ENCODE measurements around the gene METTL9.
"Not testable (repeated sequence)": the region's sequence is repeated elsewhere in the genome, so short reads cannot be mapped to it uniquely, and the experiment has no call there.

DNA sequence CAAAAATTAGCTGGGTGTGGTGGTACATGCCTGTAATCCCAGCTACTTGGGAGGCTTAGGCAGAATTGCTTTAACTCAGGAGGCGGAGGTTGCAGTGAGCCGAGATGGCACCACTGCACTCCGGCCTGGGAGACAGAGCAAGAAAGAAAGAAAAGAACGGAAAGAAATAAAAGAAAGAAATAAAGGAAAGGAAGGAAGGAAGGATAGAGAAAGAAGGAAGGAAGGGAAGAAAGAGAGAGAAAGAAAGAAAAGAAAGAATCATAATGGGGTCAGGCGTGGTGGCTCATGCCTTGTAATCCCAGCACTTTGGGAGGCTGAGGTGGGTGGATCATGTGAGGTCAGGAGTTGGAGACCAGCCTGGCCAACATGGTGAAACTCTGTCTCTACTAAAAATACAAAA is 10.8 kb upstream of the METTL9 start:
- TF ChIP-seq, protein P1, sequence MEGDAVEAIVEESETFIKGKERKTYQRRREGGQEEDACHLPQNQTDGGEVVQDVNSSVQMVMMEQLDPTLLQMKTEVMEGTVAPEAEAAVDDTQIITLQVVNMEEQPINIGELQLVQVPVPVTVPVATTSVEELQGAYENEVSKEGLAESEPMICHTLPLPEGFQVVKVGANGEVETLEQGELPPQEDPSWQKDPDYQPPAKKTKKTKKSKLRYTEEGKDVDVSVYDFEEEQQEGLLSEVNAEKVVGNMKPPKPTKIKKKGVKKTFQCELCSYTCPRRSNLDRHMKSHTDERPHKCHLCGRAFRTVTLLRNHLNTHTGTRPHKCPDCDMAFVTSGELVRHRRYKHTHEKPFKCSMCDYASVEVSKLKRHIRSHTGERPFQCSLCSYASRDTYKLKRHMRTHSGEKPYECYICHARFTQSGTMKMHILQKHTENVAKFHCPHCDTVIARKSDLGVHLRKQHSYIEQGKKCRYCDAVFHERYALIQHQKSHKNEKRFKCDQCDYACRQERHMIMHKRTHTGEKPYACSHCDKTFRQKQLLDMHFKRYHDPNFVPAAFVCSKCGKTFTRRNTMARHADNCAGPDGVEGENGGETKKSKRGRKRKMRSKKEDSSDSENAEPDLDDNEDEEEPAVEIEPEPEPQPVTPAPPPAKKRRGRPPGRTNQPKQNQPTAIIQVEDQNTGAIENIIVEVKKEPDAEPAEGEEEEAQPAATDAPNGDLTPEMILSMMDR (IDR thresholded peaks at IDR 0.05): not testable (repeated sequence)
- TF ChIP-seq POLR2A (IDR thresholded peaks at IDR 0.05): not testable (repeated sequence)

All from uterus (tissue), 2 donors.